ENCODE data around the gene CPNE5.

The CPNE5 gene

GRCh38 chr6:36759148-36759759 lies 80.0 kb downstream of the CPNE5 start:
- TF ChIP-seq, protein P1, sequence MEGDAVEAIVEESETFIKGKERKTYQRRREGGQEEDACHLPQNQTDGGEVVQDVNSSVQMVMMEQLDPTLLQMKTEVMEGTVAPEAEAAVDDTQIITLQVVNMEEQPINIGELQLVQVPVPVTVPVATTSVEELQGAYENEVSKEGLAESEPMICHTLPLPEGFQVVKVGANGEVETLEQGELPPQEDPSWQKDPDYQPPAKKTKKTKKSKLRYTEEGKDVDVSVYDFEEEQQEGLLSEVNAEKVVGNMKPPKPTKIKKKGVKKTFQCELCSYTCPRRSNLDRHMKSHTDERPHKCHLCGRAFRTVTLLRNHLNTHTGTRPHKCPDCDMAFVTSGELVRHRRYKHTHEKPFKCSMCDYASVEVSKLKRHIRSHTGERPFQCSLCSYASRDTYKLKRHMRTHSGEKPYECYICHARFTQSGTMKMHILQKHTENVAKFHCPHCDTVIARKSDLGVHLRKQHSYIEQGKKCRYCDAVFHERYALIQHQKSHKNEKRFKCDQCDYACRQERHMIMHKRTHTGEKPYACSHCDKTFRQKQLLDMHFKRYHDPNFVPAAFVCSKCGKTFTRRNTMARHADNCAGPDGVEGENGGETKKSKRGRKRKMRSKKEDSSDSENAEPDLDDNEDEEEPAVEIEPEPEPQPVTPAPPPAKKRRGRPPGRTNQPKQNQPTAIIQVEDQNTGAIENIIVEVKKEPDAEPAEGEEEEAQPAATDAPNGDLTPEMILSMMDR (IDR thresholded peaks at IDR 0.05; ENCODE audit: extremely low read depth, missing control alignments), result peak; percentile 96
- DNase-seq (ENCODE audit: low spot score), result peak; percentile 85

DNA sequence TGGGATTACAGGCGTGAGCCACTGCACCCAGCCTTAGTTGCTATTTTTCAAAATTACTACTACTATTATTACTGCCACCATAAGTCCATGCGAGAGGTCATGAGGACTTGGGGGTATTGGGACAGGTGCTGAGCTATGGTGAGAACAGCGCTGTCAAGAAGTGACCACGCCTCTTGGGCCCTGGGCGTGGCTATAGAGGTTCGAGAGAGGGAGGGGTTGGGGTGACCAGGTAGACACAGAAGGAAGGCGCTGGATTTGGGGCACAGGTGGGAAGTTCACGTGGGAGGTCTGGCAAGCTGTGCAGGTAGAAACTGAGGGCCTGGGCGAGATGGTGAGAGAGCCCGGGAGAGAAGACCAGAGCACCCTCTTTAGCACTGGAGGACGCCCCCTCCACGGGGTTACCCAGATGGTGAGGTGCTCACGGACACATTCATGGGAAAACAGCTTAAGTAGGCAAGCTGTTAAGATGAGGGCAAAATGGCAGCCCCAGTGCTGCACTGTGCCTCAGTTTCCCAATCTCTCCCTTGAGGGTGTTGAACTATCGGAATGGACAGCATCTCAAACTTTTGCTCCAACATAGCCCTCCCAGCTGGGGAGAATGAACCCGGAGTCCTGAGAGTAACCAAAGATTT lies 80.6 kb downstream of the CPNE5 start:
- DNase-seq (ENCODE audit: low spot score), result no peak
- TF ChIP-seq, protein P1 (IDR thresholded peaks at IDR 0.05; ENCODE audit: extremely low read depth, missing control alignments), result no peak

- no peak for DNase-seq (ENCODE audit: low spot score)
- TF ChIP-seq, protein P1 (IDR thresholded peaks at IDR 0.05; ENCODE audit: extremely low read depth, missing control alignments), result no peak
These were observed 81.2 kb downstream of the CPNE5 start for GRCh38 chr6:36757943-36758508.

DNA sequence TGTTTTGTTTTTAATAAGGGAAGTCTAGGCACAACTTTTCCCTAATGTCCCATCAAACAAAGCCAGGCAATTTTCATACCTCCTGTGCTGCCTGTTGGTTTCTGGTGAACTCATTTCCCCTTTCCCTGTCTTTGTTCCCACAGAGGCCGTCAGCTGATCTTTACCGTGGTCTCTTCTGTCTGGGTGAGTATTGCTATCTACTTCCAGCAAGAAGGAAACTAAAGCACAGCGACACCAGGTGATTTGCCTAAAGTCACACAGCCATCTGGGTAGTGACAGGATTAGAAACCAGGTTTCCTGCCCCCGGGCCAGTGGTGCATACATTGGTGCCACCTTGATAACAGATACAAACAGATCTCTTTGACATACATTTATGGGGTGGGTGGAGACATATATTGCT lies 82.0 kb downstream of the CPNE5 start:
- TF ChIP-seq, protein P1 (IDR thresholded peaks at IDR 0.05; ENCODE audit: extremely low read depth, missing control alignments), result no peak

DNA sequence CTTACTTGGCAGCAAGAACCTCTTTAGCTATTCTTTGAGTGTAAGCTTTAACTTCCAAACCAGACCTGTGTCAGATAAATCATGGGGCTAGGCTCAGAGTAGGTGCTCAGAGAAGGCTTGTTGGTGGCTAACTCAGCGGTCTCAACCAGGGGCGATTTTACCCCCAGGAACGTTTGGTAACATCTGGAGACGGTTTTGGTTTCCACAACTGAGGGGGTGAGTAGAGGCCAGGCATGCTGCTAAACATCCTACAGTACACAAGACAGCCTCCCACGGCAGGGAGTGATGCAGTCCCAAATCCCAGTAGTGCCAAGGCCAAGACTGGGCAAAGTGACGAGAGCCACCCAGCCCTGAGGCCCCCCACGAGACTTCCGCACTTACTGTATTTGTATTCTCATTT lies 82.5 kb downstream of the CPNE5 start:
- DNase-seq (ENCODE audit: low spot score), result no peak
- TF ChIP-seq, protein P1 (IDR thresholded peaks at IDR 0.05; ENCODE audit: extremely low read depth, missing control alignments), result no peak

More for the DNA sequence above, 82.0 kb downstream of the CPNE5 start:
- DNase-seq (ENCODE audit: low spot score), result no peak

- TF ChIP-seq, protein P1 (IDR thresholded peaks at IDR 0.05; ENCODE audit: extremely low read depth, missing control alignments), result no peak
- peak; percentile 72 for DNase-seq (ENCODE audit: low spot score)
These were observed 83.6 kb downstream of the CPNE5 start for GRCh38 chr6:36755435-36756348.

Measured in GM20000 (cell line).